ENCODE data around the gene ENOPH1.

Gene ENOPH1

DNA sequence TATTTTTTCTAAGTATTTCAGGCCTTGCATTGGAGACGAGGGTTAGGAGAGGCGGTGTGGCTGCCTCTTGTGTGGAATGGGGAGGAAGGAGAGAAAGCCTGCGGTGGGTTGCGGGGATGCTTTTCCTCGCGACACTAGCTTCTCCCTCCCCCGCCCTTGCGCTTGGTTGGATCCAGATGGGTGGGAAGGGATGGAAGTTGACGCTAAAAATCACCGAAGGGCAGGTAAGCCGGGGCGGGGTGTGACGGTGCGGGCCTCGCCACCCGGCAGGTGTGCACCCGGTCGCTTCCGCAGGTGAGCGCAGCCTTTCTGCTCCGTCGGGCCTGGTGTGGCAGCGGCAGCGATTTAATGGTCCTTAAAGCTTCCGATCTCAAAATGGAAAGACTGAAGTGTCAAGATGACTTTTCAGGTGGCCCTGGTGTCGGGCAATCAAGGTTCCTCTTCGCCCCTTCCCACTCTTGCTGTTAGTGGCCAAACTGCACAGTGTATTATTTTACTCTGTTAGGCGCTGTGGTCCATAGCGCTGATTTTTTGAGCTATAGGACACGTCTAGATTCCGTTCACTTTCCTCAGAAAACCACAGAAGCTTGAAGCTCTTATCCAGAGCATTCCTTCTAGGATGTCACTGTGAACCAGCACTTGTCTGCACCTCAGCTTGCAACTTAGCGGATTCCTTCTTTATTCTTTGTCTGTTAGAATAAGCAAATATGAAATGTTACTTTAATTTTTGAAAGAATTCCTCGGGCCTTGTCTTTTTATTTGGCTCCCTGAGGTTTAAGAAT lies 765 bp downstream of the ENOPH1 start:
- H2BK15ac ChIP-seq (ENCODE audit: low read depth, poor library complexity, severe bottlenecking): peak overlapping the region; percentile 6
- H4K91ac ChIP-seq (ENCODE audit: low read length): peak overlapping the region; percentile 65
- peak overlapping the region; percentile 6 to 80 for H2BK12ac ChIP-seq (ENCODE audit: low read length in 2 of 2)
- peak overlapping the region in 1 of 2 experiments; percentile 98 for H3K23ac ChIP-seq (ENCODE audit: low read length in 2 of 2)
- H3K36me3 ChIP-seq (ENCODE audit: control insufficient read depth in 1 of 2, insufficient read depth in 2 of 2, low read depth in 1 of 2, low read length in 2 of 2): peaks cover 6 to 31% of the 10 kb centered on the region in 2 experiments
- peak overlapping the region; percentile 52 for H3K27ac ChIP-seq (ENCODE audit: low read length, poor library complexity, severe bottlenecking)
- peak overlapping the region; percentile 98 to 100 for H3K4me3 ChIP-seq (ENCODE audit: insufficient read depth in 1 of 2, low read depth in 1 of 2, low read length in 2 of 2)
- peak overlapping the region; percentile 99 for H3K4me2 ChIP-seq (ENCODE audit: low read length, poor library complexity, severe bottlenecking)
- 1% methylated on average over 31 of the region's 33 CpGs for WGBS
- H3K4me1 ChIP-seq (ENCODE audit: control insufficient read depth, insufficient read depth, low read depth, low read length): peaks cover 6% of the 10 kb centered on the region
- H2AFZ ChIP-seq (ENCODE audit: low read depth, low read length): no peak overlapping the region
- peak overlapping the region in 1 of 2 experiments; percentile 60 for H3K4ac ChIP-seq (ENCODE audit: low read depth in 1 of 2, low read length in 2 of 2)
- H3K79me1 ChIP-seq (replicated peaks; ENCODE audit: low read length, poor library complexity, severe bottlenecking): peaks cover 11% of the 10 kb centered on the region
- DNase-seq: peak; percentile 61
- peak overlapping the region; percentile 43 for H2BK120ac ChIP-seq (ENCODE audit: low read depth, low read length)
- no peaks in the 10 kb centered on the region for H3K9me3 ChIP-seq (ENCODE audit: control insufficient read depth, low read length)
- peak overlapping the region in 1 of 2 experiments; percentile 46 for H3K14ac ChIP-seq (ENCODE audit: low read length in 2 of 2)
- H3K18ac ChIP-seq (ENCODE audit: low read depth in 1 of 2, low read length in 2 of 2): peak overlapping the region; percentile 56 to 79
- no peak overlapping the region for H2BK5ac ChIP-seq (ENCODE audit: low read depth, low read length, poor library complexity, severe bottlenecking)
- no peak overlapping the region for H4K8ac ChIP-seq (ENCODE audit: low read length)
- peak overlapping the region; percentile 100 for H3K9ac ChIP-seq (ENCODE audit: low read length)
- H3K27me3 ChIP-seq (ENCODE audit: control insufficient read depth in 1 of 2, insufficient read depth in 1 of 2, low read length in 2 of 2): no peaks in the 10 kb centered on the region
- H2AK5ac ChIP-seq (ENCODE audit: low read length, severe bottlenecking): no peak overlapping the region

DNA sequence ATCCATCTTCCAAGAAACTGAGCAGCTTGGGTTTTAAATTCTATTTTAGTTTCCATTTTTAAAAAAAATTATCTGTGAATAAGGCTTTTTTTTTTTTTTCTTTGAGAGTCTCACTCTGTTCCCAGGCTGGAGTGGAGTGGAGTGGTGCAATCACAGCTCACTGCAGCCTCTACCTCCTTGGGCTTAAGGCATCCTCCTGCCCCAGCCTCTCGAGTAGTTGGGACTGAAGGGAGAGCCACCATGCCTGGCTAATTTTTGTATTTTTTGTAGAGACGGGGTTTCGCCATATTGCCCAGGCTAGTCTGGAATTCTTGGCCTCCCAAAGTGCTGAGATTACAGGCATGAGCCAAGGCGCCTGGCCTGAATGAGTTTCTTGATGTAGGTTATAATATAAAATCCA lies 1.4 kb downstream of the ENOPH1 start:
- Histone ChIP-seq H2BK5ac (ENCODE audit: low read depth, low read length, poor library complexity, severe bottlenecking) (no peak overlapping the region), H3K27me3 (ENCODE audit: control insufficient read depth in 1 of 2, insufficient read depth in 1 of 2, low read length in 2 of 2) (no peaks in the 10 kb centered on the region), H3K14ac (ENCODE audit: low read length in 2 of 2) (no peak overlapping the region), H2AK5ac (ENCODE audit: low read length, severe bottlenecking) (no peak overlapping the region), H4K91ac (ENCODE audit: low read length) (no peak overlapping the region), H3K4me2 (ENCODE audit: low read length, poor library complexity, severe bottlenecking) (peak overlapping the region; percentile 23), H3K79me1 (replicated peaks; ENCODE audit: low read length, poor library complexity, severe bottlenecking) (peaks cover 14% of the 10 kb centered on the region), H4K8ac (ENCODE audit: low read length) (no peak overlapping the region), H3K36me3 (ENCODE audit: control insufficient read depth in 1 of 2, insufficient read depth in 2 of 2, low read depth in 1 of 2, low read length in 2 of 2) (peaks cover 6 to 24% of the 10 kb centered on the region in 2 experiments), H3K18ac (ENCODE audit: low read depth in 1 of 2, low read length in 2 of 2) (no peak overlapping the region), H3K9me3 (ENCODE audit: control insufficient read depth, low read length) (no peaks in the 10 kb centered on the region), H3K4me1 (ENCODE audit: control insufficient read depth, insufficient read depth, low read depth, low read length) (peaks cover 6% of the 10 kb centered on the region), H3K23ac (ENCODE audit: low read length in 2 of 2) (no peak overlapping the region), H3K4ac (ENCODE audit: low read depth in 1 of 2, low read length in 2 of 2) (no peak overlapping the region), H3K9ac (ENCODE audit: low read length) (peak overlapping the region; percentile 100), H2AFZ (ENCODE audit: low read depth, low read length) (no peak overlapping the region), H3K4me3 (ENCODE audit: insufficient read depth in 1 of 2, low read depth in 1 of 2, low read length in 2 of 2) (peak overlapping the region in 1 of 2 experiments; percentile 100), H3K27ac (ENCODE audit: low read length, poor library complexity, severe bottlenecking) (no peak overlapping the region), H2BK12ac (ENCODE audit: low read length in 2 of 2) (no peak overlapping the region), H2BK120ac (ENCODE audit: low read depth, low read length) (no peak overlapping the region), H2BK15ac (ENCODE audit: low read depth, poor library complexity, severe bottlenecking) (no peak overlapping the region)
- 93% methylated on average over 3 of the region's 4 CpGs for WGBS
- DNase-seq: no peak

DNA sequence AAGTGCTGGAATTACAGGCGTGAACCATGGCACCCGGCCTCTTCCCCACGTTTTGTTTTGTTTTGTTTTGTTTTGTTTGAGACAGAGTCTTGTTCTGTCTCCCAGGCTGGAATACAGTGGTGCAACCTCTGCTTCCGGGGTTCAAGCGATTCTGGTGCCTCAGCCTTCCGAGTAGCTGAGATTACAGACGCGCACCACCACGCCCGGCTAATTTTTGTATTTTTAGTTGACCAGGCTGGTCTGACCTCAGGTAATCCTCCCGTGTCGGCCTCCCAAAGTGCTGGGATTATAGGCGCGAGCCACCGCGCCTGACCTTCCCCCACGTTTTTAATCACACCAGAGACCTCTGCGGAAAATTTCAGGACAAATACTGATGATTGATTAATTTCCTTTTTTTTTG lies 2.2 kb downstream of the ENOPH1 start:
- H3K36me3 ChIP-seq (ENCODE audit: control insufficient read depth in 1 of 2, insufficient read depth in 2 of 2, low read depth in 1 of 2, low read length in 2 of 2): peaks cover 4 to 16% of the 10 kb centered on the region in 2 experiments
- H2BK12ac ChIP-seq (ENCODE audit: low read length in 2 of 2): no peak overlapping the region
- H3K4ac ChIP-seq (ENCODE audit: low read depth in 1 of 2, low read length in 2 of 2): no peak overlapping the region
- no peak overlapping the region for H3K14ac ChIP-seq (ENCODE audit: low read length in 2 of 2)
- peaks cover 14% of the 10 kb centered on the region for H3K79me1 ChIP-seq (replicated peaks; ENCODE audit: low read length, poor library complexity, severe bottlenecking)
- H2AK5ac ChIP-seq (ENCODE audit: low read length, severe bottlenecking): no peak overlapping the region
- DNase-seq: no peak
- no peak overlapping the region for H3K27ac ChIP-seq (ENCODE audit: low read length, poor library complexity, severe bottlenecking)
- no peak overlapping the region for H2BK5ac ChIP-seq (ENCODE audit: low read depth, low read length, poor library complexity, severe bottlenecking)
- no peak overlapping the region for H3K4me3 ChIP-seq (ENCODE audit: insufficient read depth in 1 of 2, low read depth in 1 of 2, low read length in 2 of 2)
- no peak overlapping the region for H3K9ac ChIP-seq (ENCODE audit: low read length)
- no peak overlapping the region for H4K91ac ChIP-seq (ENCODE audit: low read length)
- H2BK15ac ChIP-seq (ENCODE audit: low read depth, poor library complexity, severe bottlenecking): no peak overlapping the region
- no peaks in the 10 kb centered on the region for H3K9me3 ChIP-seq (ENCODE audit: control insufficient read depth, low read length)
- H2BK120ac ChIP-seq (ENCODE audit: low read depth, low read length): no peak overlapping the region
- peaks cover 7% of the 10 kb centered on the region for H3K4me1 ChIP-seq (ENCODE audit: control insufficient read depth, insufficient read depth, low read depth, low read length)
- WGBS: 91% methylated on average over 17 of the region's 18 CpGs
- no peak overlapping the region for H4K8ac ChIP-seq (ENCODE audit: low read length)
- no peak overlapping the region for H3K18ac ChIP-seq (ENCODE audit: low read depth in 1 of 2, low read length in 2 of 2)
- no peak overlapping the region for H3K4me2 ChIP-seq (ENCODE audit: low read length, poor library complexity, severe bottlenecking)
- no peak overlapping the region for H3K23ac ChIP-seq (ENCODE audit: low read length in 2 of 2)
- no peak overlapping the region for H2AFZ ChIP-seq (ENCODE audit: low read depth, low read length)
- H3K27me3 ChIP-seq (ENCODE audit: control insufficient read depth in 1 of 2, insufficient read depth in 1 of 2, low read length in 2 of 2): no peaks in the 10 kb centered on the region

DNA sequence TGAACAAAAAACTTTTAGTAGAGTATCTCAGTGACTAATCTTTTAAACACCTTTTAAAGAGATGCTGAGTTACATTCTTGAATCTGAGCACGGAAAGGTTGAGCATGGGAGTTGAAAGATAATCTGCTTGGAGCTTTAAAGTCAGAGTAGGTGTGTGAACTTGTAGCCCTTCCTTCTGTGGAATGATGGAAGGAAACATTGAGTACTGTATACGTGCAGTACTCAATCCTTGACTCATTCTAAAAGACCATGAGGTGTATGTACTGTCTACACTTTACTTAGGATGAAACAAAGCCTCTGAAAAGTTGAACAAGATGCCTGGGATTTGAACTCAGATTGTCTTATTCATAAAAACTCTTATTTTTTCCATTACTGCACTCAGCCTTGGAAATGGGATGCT lies 3.4 kb downstream of the ENOPH1 start:
- Histone ChIP-seq H3K4me1 (ENCODE audit: control insufficient read depth, insufficient read depth, low read depth, low read length) (peaks cover 8% of the 10 kb centered on the region), H3K18ac (ENCODE audit: low read depth in 1 of 2, low read length in 2 of 2) (no peak overlapping the region), H3K14ac (ENCODE audit: low read length in 2 of 2) (no peak overlapping the region), H3K79me1 (replicated peaks; ENCODE audit: low read length, poor library complexity, severe bottlenecking) (peaks cover 14% of the 10 kb centered on the region), H3K36me3 (ENCODE audit: control insufficient read depth in 1 of 2, insufficient read depth in 2 of 2, low read depth in 1 of 2, low read length in 2 of 2) (peaks cover 4 to 10% of the 10 kb centered on the region in 2 experiments), H2BK12ac (ENCODE audit: low read length in 2 of 2) (no peak overlapping the region), H3K4me2 (ENCODE audit: low read length, poor library complexity, severe bottlenecking) (no peak overlapping the region), H2AK5ac (ENCODE audit: low read length, severe bottlenecking) (no peak overlapping the region), H2AFZ (ENCODE audit: low read depth, low read length) (no peak overlapping the region), H4K8ac (ENCODE audit: low read length) (no peak overlapping the region), H3K9me3 (ENCODE audit: control insufficient read depth, low read length) (no peaks in the 10 kb centered on the region), H3K27ac (ENCODE audit: low read length, poor library complexity, severe bottlenecking) (no peak overlapping the region), H2BK5ac (ENCODE audit: low read depth, low read length, poor library complexity, severe bottlenecking) (no peak overlapping the region), H4K91ac (ENCODE audit: low read length) (no peak overlapping the region), H3K23ac (ENCODE audit: low read length in 2 of 2) (no peak overlapping the region), H3K27me3 (ENCODE audit: control insufficient read depth in 1 of 2, insufficient read depth in 1 of 2, low read length in 2 of 2) (no peaks in the 10 kb centered on the region), H3K9ac (ENCODE audit: low read length) (no peak overlapping the region), H2BK120ac (ENCODE audit: low read depth, low read length) (no peak overlapping the region), H2BK15ac (ENCODE audit: low read depth, poor library complexity, severe bottlenecking) (no peak overlapping the region), H3K4me3 (ENCODE audit: insufficient read depth in 1 of 2, low read depth in 1 of 2, low read length in 2 of 2) (no peak overlapping the region), H3K4ac (ENCODE audit: low read depth in 1 of 2, low read length in 2 of 2) (no peak overlapping the region)
- WGBS: 95% methylated on average over 1 of the region's 2 CpGs
- no peak for DNase-seq

All from mesenchymal stem cell (in vitro differentiated cells and primary cell).